HepG2 (cell line): ENCODE data around the gene HEXD. TPM values are rescaled to one million over a fixed set of nuclear protein-coding genes. Genes with fewer than 3 reads are reported as not detected.

Source experiments
- E2F2 ChIP-seq: sonication (generic); formaldehyde crosslinking; IDR thresholded peaks from 2 replicates; pipeline ENCODE4 v1.4.0; 2020; ENCODE audit warnings: missing genetic modification reagents, borderline replicate concordance
- EEA1 ChIP-seq: sonication (generic); formaldehyde crosslinking; IDR thresholded peaks from 2 replicates; pipeline ENCODE4 v1.5.1; 2020; ENCODE audit warnings: mild to moderate bottlenecking, missing genetic modification reagents, borderline replicate concordance
- GMEB2 ChIP-seq: IDR thresholded peaks from 2 replicates; pipeline ENCODE4 v1.6.1; 2016; ENCODE audit warnings: missing biosample characterization, missing genetic modification reagents, low read depth
- HNF4A ChIP-seq: sonication (generic); formaldehyde crosslinking; IDR thresholded peaks from 2 replicates; pipeline ENCODE4 v1.4.0; 2020; ENCODE audit warnings: missing genetic modification reagents
- MIER3 ChIP-seq: IDR thresholded peaks from 2 replicates; pipeline ENCODE4 v1.6.1; 2016; ENCODE audit warnings: missing compliant biosample characterization, borderline replicate concordance
- RCOR2 ChIP-seq: IDR thresholded peaks from 2 replicates; pipeline ENCODE4 v1.6.1; 2016; ENCODE audit warnings: missing biosample characterization, missing genetic modification reagents
- RFX5 ChIP-seq: IDR thresholded peaks from 2 replicates; pipeline ENCODE4 v1.6.1; 2011; ENCODE audit warnings: low read depth, low read length, improper control_type of control experiment
- TEAD3 ChIP-seq: optimal IDR thresholded peaks from 2 replicates; pipeline ENCODE3; 2016; ENCODE audit warnings: borderline replicate concordance
- ZNF432 ChIP-seq: sonication (generic); formaldehyde crosslinking; IDR thresholded peaks from 2 replicates; pipeline ENCODE4 v1.5.0; 2020; ENCODE audit warnings: missing genetic modification reagents, mild to moderate bottlenecking, borderline replicate concordance
- ZNF703 ChIP-seq: sonication (generic); formaldehyde crosslinking; IDR thresholded peaks from 2 replicates; pipeline ENCODE4 v1.5.1; 2020; ENCODE audit warnings: missing genetic modification reagents, mild to moderate bottlenecking, moderate library complexity, borderline replicate concordance
- ZXDC ChIP-seq: sonication (generic); formaldehyde crosslinking; IDR thresholded peaks from 2 replicates; pipeline ENCODE4 v1.5.0; 2020; ENCODE audit warnings: mild to moderate bottlenecking, missing genetic modification reagents
- polyA plus RNA-seq, 8 experiments: library from polyadenylated mRNA; depleted of rRNA in 3 of 8; stranded (reverse) in 7 of 8; unstranded in 1 of 8; fragments of >200 nt; fragmentation: Illumina TruSeq in 4 of 8; extraction: Trizol in 4 of 8; gene quantifications; 2 replicates each; pipeline versions ENCODE4 v1.2.1 to v1.2.3, GENCODE V29; 2011 to 2016; ENCODE audit warnings: low read depth in 4 of 8, missing spikeins in 1 of 8, mixed read lengths in 1 of 8; ENCODE audit not compliant: insufficient read depth in 1 of 8
- total RNA-seq, 5 experiments: library from RNA; depleted of rRNA; stranded (reverse); fragments of >200 nt; fragmentation: Illumina TruSeq; extraction: Trizol; gene quantifications; 2 replicates each; pipeline ENCODE4 v1.2.3, GENCODE V29; 2016; ENCODE audit warnings: low read depth in 1 of 5
- TF ChIP-seq, protein P1 (sequence below): sonication (generic); IDR thresholded peaks from 2 replicates; pipeline ENCODE4 v1.6.1; 2016; ENCODE audit warnings: low read depth, borderline replicate concordance
- TF ChIP-seq, protein P2 (sequence below): sonication (generic); formaldehyde crosslinking; IDR thresholded peaks from 2 replicates; pipeline ENCODE4 v1.4.0; 2020; ENCODE audit warnings: missing genetic modification reagents
- TF ChIP-seq, protein P3 (sequence below): sonication (generic); formaldehyde crosslinking; IDR thresholded peaks from 2 replicates; pipeline ENCODE4 v1.4.0; 2020; ENCODE audit warnings: missing genetic modification reagents

The HEXD gene
- total and polyA plus RNA-seq, 2 of the 13 experiments (the other 11 are each of a cell fraction or from before 2014, with no cell fraction given) = 22.3 to 41.8 TPM

- TF ChIP-seq ZNF703 (CRISPR knock-in tag) = 0 out of 2 replicates have a peak, but pooled peaks have one; percentile 16
- TF ChIP-seq, protein P1, sequence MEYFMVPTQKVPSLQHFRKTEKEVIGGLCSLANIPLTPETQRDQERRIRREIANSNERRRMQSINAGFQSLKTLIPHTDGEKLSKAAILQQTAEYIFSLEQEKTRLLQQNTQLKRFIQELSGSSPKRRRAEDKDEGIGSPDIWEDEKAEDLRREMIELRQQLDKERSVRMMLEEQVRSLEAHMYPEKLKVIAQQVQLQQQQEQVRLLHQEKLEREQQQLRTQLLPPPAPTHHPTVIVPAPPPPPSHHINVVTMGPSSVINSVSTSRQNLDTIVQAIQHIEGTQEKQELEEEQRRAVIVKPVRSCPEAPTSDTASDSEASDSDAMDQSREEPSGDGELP = 0 out of 2 replicates have a peak, but pooled peaks have one; percentile 38
- no peak for TF ChIP-seq GMEB2 (CRISPR knock-in tag)
- TF ChIP-seq MIER3 (CRISPR knock-in tag) = no peak
- TF ChIP-seq, protein P2, sequence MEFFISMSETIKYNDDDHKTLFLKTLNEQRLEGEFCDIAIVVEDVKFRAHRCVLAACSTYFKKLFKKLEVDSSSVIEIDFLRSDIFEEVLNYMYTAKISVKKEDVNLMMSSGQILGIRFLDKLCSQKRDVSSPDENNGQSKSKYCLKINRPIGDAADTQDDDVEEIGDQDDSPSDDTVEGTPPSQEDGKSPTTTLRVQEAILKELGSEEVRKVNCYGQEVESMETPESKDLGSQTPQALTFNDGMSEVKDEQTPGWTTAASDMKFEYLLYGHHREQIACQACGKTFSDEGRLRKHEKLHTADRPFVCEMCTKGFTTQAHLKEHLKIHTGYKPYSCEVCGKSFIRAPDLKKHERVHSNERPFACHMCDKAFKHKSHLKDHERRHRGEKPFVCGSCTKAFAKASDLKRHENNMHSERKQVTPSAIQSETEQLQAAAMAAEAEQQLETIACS = 0 out of 2 replicates have a peak, but pooled peaks have one; percentile 28
- TF ChIP-seq, protein P3, sequence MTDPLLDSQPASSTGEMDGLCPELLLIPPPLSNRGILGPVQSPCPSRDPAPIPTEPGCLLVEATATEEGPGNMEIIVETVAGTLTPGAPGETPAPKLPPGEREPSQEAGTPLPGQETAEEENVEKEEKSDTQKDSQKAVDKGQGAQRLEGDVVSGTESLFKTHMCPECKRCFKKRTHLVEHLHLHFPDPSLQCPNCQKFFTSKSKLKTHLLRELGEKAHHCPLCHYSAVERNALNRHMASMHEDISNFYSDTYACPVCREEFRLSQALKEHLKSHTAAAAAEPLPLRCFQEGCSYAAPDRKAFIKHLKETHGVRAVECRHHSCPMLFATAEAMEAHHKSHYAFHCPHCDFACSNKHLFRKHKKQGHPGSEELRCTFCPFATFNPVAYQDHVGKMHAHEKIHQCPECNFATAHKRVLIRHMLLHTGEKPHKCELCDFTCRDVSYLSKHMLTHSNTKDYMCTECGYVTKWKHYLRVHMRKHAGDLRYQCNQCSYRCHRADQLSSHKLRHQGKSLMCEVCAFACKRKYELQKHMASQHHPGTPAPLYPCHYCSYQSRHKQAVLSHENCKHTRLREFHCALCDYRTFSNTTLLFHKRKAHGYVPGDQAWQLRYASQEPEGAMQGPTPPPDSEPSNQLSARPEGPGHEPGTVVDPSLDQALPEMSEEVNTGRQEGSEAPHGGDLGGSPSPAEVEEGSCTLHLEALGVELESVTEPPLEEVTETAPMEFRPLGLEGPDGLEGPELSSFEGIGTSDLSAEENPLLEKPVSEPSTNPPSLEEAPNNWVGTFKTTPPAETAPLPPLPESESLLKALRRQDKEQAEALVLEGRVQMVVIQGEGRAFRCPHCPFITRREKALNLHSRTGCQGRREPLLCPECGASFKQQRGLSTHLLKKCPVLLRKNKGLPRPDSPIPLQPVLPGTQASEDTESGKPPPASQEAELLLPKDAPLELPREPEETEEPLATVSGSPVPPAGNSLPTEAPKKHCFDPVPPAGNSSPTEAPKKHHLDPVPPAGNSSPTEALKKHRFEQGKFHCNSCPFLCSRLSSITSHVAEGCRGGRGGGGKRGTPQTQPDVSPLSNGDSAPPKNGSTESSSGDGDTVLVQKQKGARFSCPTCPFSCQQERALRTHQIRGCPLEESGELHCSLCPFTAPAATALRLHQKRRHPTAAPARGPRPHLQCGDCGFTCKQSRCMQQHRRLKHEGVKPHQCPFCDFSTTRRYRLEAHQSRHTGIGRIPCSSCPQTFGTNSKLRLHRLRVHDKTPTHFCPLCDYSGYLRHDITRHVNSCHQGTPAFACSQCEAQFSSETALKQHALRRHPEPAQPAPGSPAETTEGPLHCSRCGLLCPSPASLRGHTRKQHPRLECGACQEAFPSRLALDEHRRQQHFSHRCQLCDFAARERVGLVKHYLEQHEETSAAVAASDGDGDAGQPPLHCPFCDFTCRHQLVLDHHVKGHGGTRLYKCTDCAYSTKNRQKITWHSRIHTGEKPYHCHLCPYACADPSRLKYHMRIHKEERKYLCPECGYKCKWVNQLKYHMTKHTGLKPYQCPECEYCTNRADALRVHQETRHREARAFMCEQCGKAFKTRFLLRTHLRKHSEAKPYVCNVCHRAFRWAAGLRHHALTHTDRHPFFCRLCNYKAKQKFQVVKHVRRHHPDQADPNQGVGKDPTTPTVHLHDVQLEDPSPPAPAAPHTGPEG (CRISPR knock-in tag) = peak; percentile 31; the same call in 1 of the 2 replicates
- TF ChIP-seq RCOR2 (CRISPR knock-in tag) = no peak
- 0 out of 2 replicates have a peak, but pooled peaks have one; percentile 8 for TF ChIP-seq HNF4A (CRISPR knock-in tag)
- TF ChIP-seq ZNF432 (CRISPR knock-in tag) = 0 out of 2 replicates have a peak, but pooled peaks have one; percentile 15
- peak; percentile 59; the same call in 1 of the 2 replicates for TF ChIP-seq ZXDC
- TF ChIP-seq RFX5 = no peak
- 0 out of 2 replicates have a peak, but pooled peaks have one; percentile 48 for TF ChIP-seq E2F2 (CRISPR knock-in tag)
- TF ChIP-seq EEA1 (CRISPR knock-in tag) = peak; percentile 89
- TF ChIP-seq TEAD3 (CRISPR knock-in tag) = peak; percentile 28
Observed at GRCh38 chr17:82458885-82459424, 40.8 kb downstream of the HEXD start (continued).
